ENCODE results near the gene KLF16.
"Not testable (repeated sequence)": the region's sequence is repeated elsewhere in the genome, so short reads cannot be mapped to it uniquely, and the experiment has no call there.

KLF16 gene

GRCh38 chr19:1875646-1876495, 12.5 kb upstream of the KLF16 start:
- H2AFZ ChIP-seq (ENCODE audit: low read length): peak overlapping the region; percentile 91
- H3K4me3 ChIP-seq (ENCODE audit: low read length): peak overlapping the region; percentile 87
- no peaks in the 10 kb centered on the region for H3K9me2 ChIP-seq (replicated peaks; ENCODE audit: insufficient read depth, low read length)
- peak overlapping the region; percentile 71 for H3K27ac ChIP-seq (ENCODE audit: low read length)
- TF ChIP-seq CTCF (IDR thresholded peaks at IDR 0.05; ENCODE audit: low read length) (peak; percentile 34; the same call in 1 of the 2 replicates), EZH2phosphoT487 (IDR thresholded peaks at IDR 0.05; ENCODE audit: low read length) (no peak), EZH2 (optimal IDR thresholded peaks at IDR 0.05; ENCODE audit: low read depth, low read length) (no peak)
- H3K4me2 ChIP-seq (ENCODE audit: low read depth, low read length): peak overlapping the region; percentile 99
- peaks cover 66% of the 10 kb centered on the region for H3K79me2 ChIP-seq (ENCODE audit: low read length)
- peaks cover 11% of the 10 kb centered on the region for H3K4me1 ChIP-seq (ENCODE audit: low read length)
- H3K9ac ChIP-seq (ENCODE audit: low read length): peak overlapping the region; percentile 92
- H3K27me3 ChIP-seq (replicated peaks; ENCODE audit: insufficient read depth, low read length): no peaks in the 10 kb centered on the region
- DNase-seq: peak; percentile 98
- 0 out of 2 replicates have a peak, but pooled peaks cover 12% of the 10 kb centered on the region for H3F3A ChIP-seq (ENCODE audit: insufficient read depth, low read length)
- H3K9me3 ChIP-seq (replicated peaks; ENCODE audit: insufficient read depth, low read length): no peaks in the 10 kb centered on the region
- H3K36me3 ChIP-seq (replicated peaks; ENCODE audit: insufficient read depth, low read length): peaks cover 4% of the 10 kb centered on the region
- H4K20me1 ChIP-seq (ENCODE audit: insufficient read depth, low read length): peaks cover 12% of the 10 kb centered on the region; the same call in 1 of the 2 replicates

- not testable (repeated sequence) for DNase-seq; H3K36me3 ChIP-seq (replicated peaks; ENCODE audit: insufficient read depth, low read length); H3K9me3 ChIP-seq (replicated peaks; ENCODE audit: insufficient read depth, low read length); H3K9me2 ChIP-seq (replicated peaks; ENCODE audit: insufficient read depth, low read length); H3K27me3 ChIP-seq (replicated peaks; ENCODE audit: insufficient read depth, low read length)
- Histone ChIP-seq H4K20me1 (ENCODE audit: insufficient read depth, low read length) (peaks cover 12% of the 10 kb centered on the region; the same call in 1 of the 2 replicates), H3K9ac (ENCODE audit: low read length) (peak overlapping the region; percentile 92), H2AFZ (ENCODE audit: low read length) (peak overlapping the region; percentile 60; the same call in 1 of the 2 replicates), H3K79me2 (ENCODE audit: low read length) (peaks cover 62% of the 10 kb centered on the region), H3K4me3 (ENCODE audit: low read length) (peak overlapping the region; percentile 87), H3K27ac (ENCODE audit: low read length) (peak overlapping the region; percentile 71; the same call in 1 of the 2 replicates), H3K4me2 (ENCODE audit: low read depth, low read length) (peak overlapping the region; percentile 99), H3K4me1 (ENCODE audit: low read length) (peaks cover 11% of the 10 kb centered on the region), H3F3A (ENCODE audit: insufficient read depth, low read length) (0 out of 2 replicates have a peak, but pooled peaks cover 12% of the 10 kb centered on the region)
These were observed 11.9 kb upstream of the KLF16 start for GRCh38 chr19:1875265-1875645.

- 0 out of 2 replicates have a peak, but pooled peaks cover 12% of the 10 kb centered on the region for H3F3A ChIP-seq (ENCODE audit: insufficient read depth, low read length)
- peak overlapping the region; percentile 19; the same call in 1 of the 2 replicates for H3K27ac ChIP-seq (ENCODE audit: low read length)
- H3K79me2 ChIP-seq (ENCODE audit: low read length): peaks cover 59% of the 10 kb centered on the region
- H3K9me3 ChIP-seq (replicated peaks; ENCODE audit: insufficient read depth, low read length): no peaks in the 10 kb centered on the region
- peak overlapping the region; percentile 92; the same call in 1 of the 2 replicates for H3K9ac ChIP-seq (ENCODE audit: low read length)
- peak overlapping the region; percentile 87 for H3K4me3 ChIP-seq (ENCODE audit: low read length)
- peaks cover 4% of the 10 kb centered on the region for H3K36me3 ChIP-seq (replicated peaks; ENCODE audit: insufficient read depth, low read length)
- H3K4me2 ChIP-seq (ENCODE audit: low read depth, low read length): peak overlapping the region; percentile 99
- no peaks in the 10 kb centered on the region for H3K27me3 ChIP-seq (replicated peaks; ENCODE audit: insufficient read depth, low read length)
- no peak for DNase-seq
- peaks cover 11% of the 10 kb centered on the region for H3K4me1 ChIP-seq (ENCODE audit: low read length)
- TF ChIP-seq EZH2phosphoT487 (IDR thresholded peaks at IDR 0.05; ENCODE audit: low read length) (no peak), CTCF (IDR thresholded peaks at IDR 0.05; ENCODE audit: low read length) (no peak), EZH2 (optimal IDR thresholded peaks at IDR 0.05; ENCODE audit: low read depth, low read length) (no peak)
- H2AFZ ChIP-seq (ENCODE audit: low read length): no peak overlapping the region
- no peaks in the 10 kb centered on the region for H3K9me2 ChIP-seq (replicated peaks; ENCODE audit: insufficient read depth, low read length)
- peaks cover 12% of the 10 kb centered on the region; the same call in 1 of the 2 replicates for H4K20me1 ChIP-seq (ENCODE audit: insufficient read depth, low read length)
These were observed 11.3 kb upstream of the KLF16 start for GRCh38 chr19:1874554-1875185.

Data from MM.1S (cell line).